Measurements from ENCODE around the gene TNNC1. TPM values are rescaled to one million over a fixed set of nuclear protein-coding genes. Genes with fewer than 3 reads are reported as not detected.

Gene TNNC1
- polyA plus RNA-seq, 2 donors, result 1.3 to 2.0 TPM

- H3K4me1 ChIP-seq (ENCODE audit: control insufficient read depth in 2 of 2, insufficient read depth in 2 of 2, low read length in 1 of 2), result peaks cover 3 to 20% of the 10 kb centered on the region in 2 donors
Observed at GRCh38 chr3:52458770-52459545, 5.1 kb upstream of the TNNC1 start.

GRCh38 chr3:52458031-52458760, 4.4 kb upstream of the TNNC1 start:
- H3K27me3 ChIP-seq (ENCODE audit: control insufficient read depth in 1 of 2, insufficient read depth in 2 of 2, low read length in 2 of 2), result no peaks in the 10 kb centered on the region
- WGBS, 2 donors, result 46 to 64% methylated on average over 6 of the region's 6 CpGs
- no peak overlapping the region for H3K27ac ChIP-seq (ENCODE audit: low read depth in 2 of 2, low read length in 1 of 2)
- H3K4me3 ChIP-seq (ENCODE audit: low read depth in 1 of 2, low read length in 2 of 2), result no peak overlapping the region
- H3K4me1 ChIP-seq (ENCODE audit: control insufficient read depth in 2 of 2, insufficient read depth in 2 of 2, low read length in 1 of 2), result peaks cover 3 to 24% of the 10 kb centered on the region in 2 donors
- H3K9me3 ChIP-seq (ENCODE audit: control insufficient read depth in 2 of 2, insufficient read depth in 1 of 2, low read depth in 1 of 2, low read length in 1 of 2), result no peaks in the 10 kb centered on the region
- peaks cover 13 to 16% of the 10 kb centered on the region in 2 donors for H3K36me3 ChIP-seq (ENCODE audit: control insufficient read depth in 2 of 2, insufficient read depth in 2 of 2, low read length in 1 of 2)

More at GRCh38 chr3:52458770-52459545, 5.1 kb upstream of the TNNC1 start:
- Histone ChIP-seq H3K4me3 (ENCODE audit: low read depth in 1 of 2, low read length in 2 of 2) (no peak overlapping the region), H3K27ac (ENCODE audit: low read depth in 2 of 2, low read length in 1 of 2) (no peak overlapping the region), H3K27me3 (ENCODE audit: control insufficient read depth in 1 of 2, insufficient read depth in 2 of 2, low read length in 2 of 2) (no peaks in the 10 kb centered on the region), H3K36me3 (ENCODE audit: control insufficient read depth in 2 of 2, insufficient read depth in 2 of 2, low read length in 1 of 2) (peaks cover 13 to 16% of the 10 kb centered on the region in 2 donors), H3K9me3 (ENCODE audit: control insufficient read depth in 2 of 2, insufficient read depth in 1 of 2, low read depth in 1 of 2, low read length in 1 of 2) (no peaks in the 10 kb centered on the region)
- 79 to 87% methylated on average over 14 of the region's 14 CpGs for WGBS, 2 donors

- Histone ChIP-seq H3K27me3 (ENCODE audit: control insufficient read depth in 1 of 2, insufficient read depth in 2 of 2, low read length in 2 of 2) (no peaks in the 10 kb centered on the region), H3K4me1 (ENCODE audit: control insufficient read depth in 2 of 2, insufficient read depth in 2 of 2, low read length in 1 of 2) (peaks cover 3 to 26% of the 10 kb centered on the region in 2 donors), H3K4me3 (ENCODE audit: low read depth in 1 of 2, low read length in 2 of 2) (peak overlapping the region; percentile 70 to 77), H3K27ac (ENCODE audit: low read depth in 2 of 2, low read length in 1 of 2) (peak overlapping the region; percentile 77 to 90), H3K36me3 (ENCODE audit: control insufficient read depth in 2 of 2, insufficient read depth in 2 of 2, low read length in 1 of 2) (peaks cover 10 to 16% of the 10 kb centered on the region in 2 donors), H3K9me3 (ENCODE audit: control insufficient read depth in 2 of 2, insufficient read depth in 1 of 2, low read depth in 1 of 2, low read length in 1 of 2) (no peaks in the 10 kb centered on the region)
- WGBS, 2 donors, result 62 to 63% methylated on average over 5 of the region's 5 CpGs
Observed at GRCh38 chr3:52456800-52457183, 3.0 kb upstream of the TNNC1 start.

GRCh38 chr3:52456169-52456799, 2.4 kb upstream of the TNNC1 start:
- Histone ChIP-seq H3K9me3 (ENCODE audit: control insufficient read depth in 2 of 2, insufficient read depth in 1 of 2, low read depth in 1 of 2, low read length in 1 of 2) (no peaks in the 10 kb centered on the region), H3K27ac (ENCODE audit: low read depth in 2 of 2, low read length in 1 of 2) (peak overlapping the region; percentile 77 to 90), H3K4me3 (ENCODE audit: low read depth in 1 of 2, low read length in 2 of 2) (peak overlapping the region; percentile 70 to 77), H3K4me1 (ENCODE audit: control insufficient read depth in 2 of 2, insufficient read depth in 2 of 2, low read length in 1 of 2) (peaks cover 3 to 26% of the 10 kb centered on the region in 2 donors), H3K36me3 (ENCODE audit: control insufficient read depth in 2 of 2, insufficient read depth in 2 of 2, low read length in 1 of 2) (peaks cover 10 to 16% of the 10 kb centered on the region in 2 donors), H3K27me3 (ENCODE audit: control insufficient read depth in 1 of 2, insufficient read depth in 2 of 2, low read length in 2 of 2) (no peaks in the 10 kb centered on the region)
- 10 to 13% methylated on average over 12 to 13 of the region's 13 CpGs for WGBS, 2 donors

- Histone ChIP-seq H3K4me3 (ENCODE audit: low read depth in 1 of 2, low read length in 2 of 2) (peak within 1 kb of the TSS; percentile 70 to 77), H3K4me1 (ENCODE audit: control insufficient read depth in 2 of 2, insufficient read depth in 2 of 2, low read length in 1 of 2) (peaks cover 3 to 26% of the 10 kb centered on the region in 2 donors), H3K27ac (ENCODE audit: low read depth in 2 of 2, low read length in 1 of 2) (peak within 1 kb of the TSS; percentile 77 to 90), H3K9me3 (ENCODE audit: control insufficient read depth in 2 of 2, insufficient read depth in 1 of 2, low read depth in 1 of 2, low read length in 1 of 2) (no peaks in the 10 kb centered on the region), H3K36me3 (ENCODE audit: control insufficient read depth in 2 of 2, insufficient read depth in 2 of 2, low read length in 1 of 2) (peaks cover 10 to 12% of the 10 kb centered on the region in 2 donors), H3K27me3 (ENCODE audit: control insufficient read depth in 1 of 2, insufficient read depth in 2 of 2, low read length in 2 of 2) (no peaks in the 10 kb centered on the region)
- 1% methylated on average over 76 to 86 of the region's 86 CpGs for WGBS, 2 donors
Observed at GRCh38 chr3:52455283-52456168, 1.7 kb upstream of the TNNC1 start, which contains the start of gene NISCH. Gene NISCH (plus strand): TSS chr3:52455604. CDS start chr3:52455642, 38 bp downstream.

GRCh38 chr3:52454938-52455282, 1.1 kb upstream of the TNNC1 start:
- WGBS, 2 donors, result 23 to 26% methylated on average over 11 of the region's 11 CpGs
- peaks cover 10 to 12% of the 10 kb centered on the region in 2 donors for H3K36me3 ChIP-seq (ENCODE audit: control insufficient read depth in 2 of 2, insufficient read depth in 2 of 2, low read length in 1 of 2)
- H3K9me3 ChIP-seq (ENCODE audit: control insufficient read depth in 2 of 2, insufficient read depth in 1 of 2, low read depth in 1 of 2, low read length in 1 of 2), result no peaks in the 10 kb centered on the region
- H3K27me3 ChIP-seq (ENCODE audit: control insufficient read depth in 1 of 2, insufficient read depth in 2 of 2, low read length in 2 of 2), result no peaks in the 10 kb centered on the region
- peak overlapping the region; percentile 77 to 90 for H3K27ac ChIP-seq (ENCODE audit: low read depth in 2 of 2, low read length in 1 of 2)
- H3K4me1 ChIP-seq (ENCODE audit: control insufficient read depth in 2 of 2, insufficient read depth in 2 of 2, low read length in 1 of 2), result peaks cover 3 to 26% of the 10 kb centered on the region in 2 donors
- H3K4me3 ChIP-seq (ENCODE audit: low read depth in 1 of 2, low read length in 2 of 2), result peak overlapping the region; percentile 70 to 77

- 44 to 56% methylated on average over 8 of the region's 8 CpGs for WGBS, 2 donors
- peak overlapping the region; percentile 70 to 77 for H3K4me3 ChIP-seq (ENCODE audit: low read depth in 1 of 2, low read length in 2 of 2)
- no peaks in the 10 kb centered on the region for H3K9me3 ChIP-seq (ENCODE audit: control insufficient read depth in 2 of 2, insufficient read depth in 1 of 2, low read depth in 1 of 2, low read length in 1 of 2)
- H3K27ac ChIP-seq (ENCODE audit: low read depth in 2 of 2, low read length in 1 of 2), result peak overlapping the region; percentile 77 to 90
- no peaks in the 10 kb centered on the region for H3K27me3 ChIP-seq (ENCODE audit: control insufficient read depth in 1 of 2, insufficient read depth in 2 of 2, low read length in 2 of 2)
- H3K36me3 ChIP-seq (ENCODE audit: control insufficient read depth in 2 of 2, insufficient read depth in 2 of 2, low read length in 1 of 2), result peaks cover 10 to 12% of the 10 kb centered on the region in 2 donors
- H3K4me1 ChIP-seq (ENCODE audit: control insufficient read depth in 2 of 2, insufficient read depth in 2 of 2, low read length in 1 of 2), result peaks cover 3 to 26% of the 10 kb centered on the region in 2 donors
Observed at GRCh38 chr3:52454250-52454937, 553 bp upstream of the TNNC1 start.

GRCh38 chr3:52452570-52453221, 1.1 kb downstream of the TNNC1 start:
- Histone ChIP-seq H3K4me3 (ENCODE audit: low read depth in 1 of 2, low read length in 2 of 2) (no peak overlapping the region), H3K36me3 (ENCODE audit: control insufficient read depth in 2 of 2, insufficient read depth in 2 of 2, low read length in 1 of 2) (peaks cover 0 to 3% of the 10 kb centered on the region in 2 donors), H3K27ac (ENCODE audit: low read depth in 2 of 2, low read length in 1 of 2) (no peak overlapping the region), H3K9me3 (ENCODE audit: control insufficient read depth in 2 of 2, insufficient read depth in 1 of 2, low read depth in 1 of 2, low read length in 1 of 2) (no peaks in the 10 kb centered on the region), H3K27me3 (ENCODE audit: control insufficient read depth in 1 of 2, insufficient read depth in 2 of 2, low read length in 2 of 2) (no peaks in the 10 kb centered on the region), H3K4me1 (ENCODE audit: control insufficient read depth in 2 of 2, insufficient read depth in 2 of 2, low read length in 1 of 2) (peaks cover 3 to 25% of the 10 kb centered on the region in 2 donors)
- 80 to 83% methylated on average over 11 of the region's 11 CpGs for WGBS, 2 donors

Data from esophagus (tissue), 2 donors.